GM10266 (cell line): ENCODE data around the gene SPX.

ENCODE experiments used
- DNase-seq: peaks from one replicate; pipeline ENCODE4 v3.0.0; 2012; ENCODE audit errors: extremely low spot score
- CTCF ChIP-seq: IDR thresholded peaks from 2 replicates; pipeline ENCODE4 v1.5.1; 2012; ENCODE audit warnings: mild to moderate bottlenecking, low read depth; ENCODE audit not compliant: control insufficient read depth, insufficient read depth; ENCODE audit errors: missing control alignments

SPX gene

GRCh38 chr12:21576431-21576830 lies 50.3 kb downstream of the SPX start:
- TF ChIP-seq CTCF, result no peak
- DNase-seq, result no peak

GRCh38 chr12:21577516-21577915 lies 51.4 kb downstream of the SPX start:
- TF ChIP-seq CTCF, result no peak
- DNase-seq, result no peak

- TF ChIP-seq CTCF, result no peak
- no peak for DNase-seq
Observed at GRCh38 chr12:21580748-21581516, 54.8 kb downstream of the SPX start.
